ENCODE results near the gene YIPF2. TPM values are rescaled to one million over a fixed set of nuclear protein-coding genes. Genes with fewer than 3 reads are reported as not detected.
A peak's percentile ranks its signal among the peaks of the same experiment; 100 is the strongest.

Gene YIPF2
- total RNA-seq (2012; rRNA removed) (53.6 and 61.5 TPM in 2 replicates), polyA plus RNA-seq (2012; rRNA removed) (78.0 and 110 TPM in 2 replicates), Bru-seq, nascent RNA (percentile 58 among the genes with signal in this experiment), BruChase-seq, experiment 1, labeled RNA remaining after a 6-hour chase (percentile 72 among the genes with signal in this experiment), BruChase-seq, experiment 2, labeled RNA remaining after a 2-hour chase (percentile 63 among the genes with signal in this experiment)
- polyA plus RNA-seq (2012; cell fraction: cytosol; rRNA removed) = 74.0 and 129 TPM in 2 replicates
- polyA plus RNA-seq (2012; cell fraction: nucleus; rRNA removed; ENCODE audit: low replicate concordance) = 108 and 239 TPM in 2 replicates
- long read RNA-seq, transcript YIPF2-201 (10 exons, 2,087 nt) = major isoform, 20 of 64 reads
- long read RNA-seq, transcript YIPF2-204 (10 exons, 1,550 nt) = minor isoform, 13 of 64 reads
- long read RNA-seq, partial matches to known transcripts = 2 of 64 reads
- long read RNA-seq, other reads (novel, unspliced or antisense) = 28 of 64 reads

DNA sequence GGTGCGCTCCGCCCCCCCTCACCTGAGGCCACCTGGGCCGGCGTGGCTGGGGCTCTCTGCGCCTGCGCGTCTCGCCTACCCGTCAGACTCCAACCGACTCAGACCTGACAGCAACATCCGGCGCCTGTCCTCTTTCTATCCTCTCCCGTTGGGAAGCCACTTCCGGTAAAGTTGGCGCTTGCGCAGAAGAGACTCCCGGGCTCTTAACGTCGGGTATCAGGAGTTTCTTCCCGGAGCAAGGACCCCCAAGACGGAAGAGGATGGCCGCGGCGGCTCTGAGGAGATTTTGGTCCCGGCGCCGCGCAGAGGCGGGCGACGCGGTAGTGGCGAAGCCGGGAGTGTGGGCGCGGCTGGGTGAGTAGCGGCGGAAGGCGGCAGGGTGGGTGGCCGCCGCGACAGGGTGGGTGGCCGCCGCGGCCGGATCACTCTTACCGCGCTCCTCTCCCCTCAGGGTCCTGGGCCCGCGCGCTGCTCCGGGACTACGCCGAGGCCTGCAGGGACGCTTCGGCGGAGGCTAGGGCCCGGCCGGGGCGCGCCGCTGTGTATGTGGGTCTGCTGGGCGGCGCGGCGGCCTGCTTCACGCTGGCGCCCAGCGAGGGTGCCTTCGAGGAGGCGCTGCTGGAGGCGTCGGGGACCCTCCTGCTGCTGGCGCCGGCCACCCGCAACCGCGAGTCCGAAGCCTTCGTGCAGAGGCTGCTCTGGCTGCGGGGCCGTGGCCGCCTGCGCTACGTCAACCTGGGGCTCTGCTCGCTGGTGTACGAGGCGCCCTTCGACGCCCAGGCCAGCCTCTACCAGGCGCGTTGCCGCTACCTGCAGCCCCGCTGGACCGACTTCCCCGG is at the start of gene YIPF2, which contains the start of gene TIMM29:
YIPF2 (minus strand) TSS at position 77 of the 839 bp plus-strand sequence. CDS start 229 bp downstream, outside the sequence.
TIMM29 (plus strand) TSS at position 249 of the 839 bp plus-strand sequence; CDS start at position 261, 12 bp downstream.
- in situ Hi-C loops (cut with MboI; ENCODE audit: low sequenced_read_pairs) = no loop called here
- H3K18ac ChIP-seq (ENCODE audit: low read depth, low read length) = peak within 1 kb of the TSS; percentile 40
- TF ChIP-seq MAZ (IDR thresholded peaks at IDR 0.05; ENCODE audit: borderline replicate concordance, low read depth, low read length) (peak; percentile 60; the same call in 1 of the 2 replicates), SMC3 (IDR thresholded peaks at IDR 0.05; ENCODE audit: low read depth, low read length) (no peak), RFX5 (IDR thresholded peaks at IDR 0.05; ENCODE audit: low read depth, low read length) (no peak), MAFK (IDR thresholded peaks at IDR 0.05; ENCODE audit: low read depth, low read length) (no peak), CHD1 (IDR thresholded peaks at IDR 0.05; ENCODE audit: low read depth, low read length) (no peak), BHLHE40 (IDR thresholded peaks at IDR 0.05; ENCODE audit: low read depth, low read length) (0 out of 2 replicates have a peak, but pooled peaks have one; percentile 2), POLR2A (IDR thresholded peaks at IDR 0.05; ENCODE audit: low read depth, low read length) (peak; percentile 72), RAD21 (IDR thresholded peaks at IDR 0.05; ENCODE audit: low read length) (no peak), RCOR1 (IDR thresholded peaks at IDR 0.05; ENCODE audit: insufficient replicate concordance, low read length) (no peak), FOS (IDR thresholded peaks at IDR 0.05; ENCODE audit: low read depth, low read length) (no peak), NFE2L2 (IDR thresholded peaks at IDR 0.05; ENCODE audit: low read depth, low read length) (no peak), MXI1 (IDR thresholded peaks at IDR 0.05; ENCODE audit: borderline replicate concordance, low read depth, low read length) (peak; percentile 48; the same call in 1 of the 2 replicates)
- TF ChIP-seq, protein P1, sequence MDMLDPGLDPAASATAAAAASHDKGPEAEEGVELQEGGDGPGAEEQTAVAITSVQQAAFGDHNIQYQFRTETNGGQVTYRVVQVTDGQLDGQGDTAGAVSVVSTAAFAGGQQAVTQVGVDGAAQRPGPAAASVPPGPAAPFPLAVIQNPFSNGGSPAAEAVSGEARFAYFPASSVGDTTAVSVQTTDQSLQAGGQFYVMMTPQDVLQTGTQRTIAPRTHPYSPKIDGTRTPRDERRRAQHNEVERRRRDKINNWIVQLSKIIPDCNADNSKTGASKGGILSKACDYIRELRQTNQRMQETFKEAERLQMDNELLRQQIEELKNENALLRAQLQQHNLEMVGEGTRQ (IDR thresholded peaks at IDR 0.05; ENCODE audit: low read depth, low read length) = no peak; the same call in 1 of the 2 replicates
- TF ChIP-seq, protein P2, sequence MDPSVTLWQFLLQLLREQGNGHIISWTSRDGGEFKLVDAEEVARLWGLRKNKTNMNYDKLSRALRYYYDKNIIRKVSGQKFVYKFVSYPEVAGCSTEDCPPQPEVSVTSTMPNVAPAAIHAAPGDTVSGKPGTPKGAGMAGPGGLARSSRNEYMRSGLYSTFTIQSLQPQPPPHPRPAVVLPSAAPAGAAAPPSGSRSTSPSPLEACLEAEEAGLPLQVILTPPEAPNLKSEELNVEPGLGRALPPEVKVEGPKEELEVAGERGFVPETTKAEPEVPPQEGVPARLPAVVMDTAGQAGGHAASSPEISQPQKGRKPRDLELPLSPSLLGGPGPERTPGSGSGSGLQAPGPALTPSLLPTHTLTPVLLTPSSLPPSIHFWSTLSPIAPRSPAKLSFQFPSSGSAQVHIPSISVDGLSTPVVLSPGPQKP (IDR thresholded peaks at IDR 0.05; ENCODE audit: borderline replicate concordance, low read depth, low read length) = no peak

More for the DNA sequence above, at the start of gene YIPF2, which contains the start of gene TIMM29:
- Histone ChIP-seq H3K9me3 (ENCODE audit: control insufficient read depth, insufficient read depth, low read length) (no peaks in the 10 kb centered on the region), H3K14ac (replicated peaks; ENCODE audit: low read depth, low read length) (peak within 1 kb of the TSS; percentile 95), H2AK5ac (ENCODE audit: low read depth, low read length) (peak within 1 kb of the TSS; percentile 99), H4K8ac (ENCODE audit: low read depth in 2 of 2, low read length in 2 of 2) (peak within 1 kb of the TSS; percentile 96 to 100), H3K4ac (ENCODE audit: low read depth, low read length) (peak within 1 kb of the TSS; percentile 98), H3K4me3 (ENCODE audit: insufficient read depth, low read depth, low read length) (peak within 1 kb of the TSS; percentile 86), H3K4me2 (ENCODE audit: low read depth, low read length) (peak within 1 kb of the TSS; percentile 99), H2BK120ac (ENCODE audit: low read depth, low read length) (peak within 1 kb of the TSS; percentile 67), H3K4me1 (ENCODE audit: control insufficient read depth, insufficient read depth, low read length) (peaks cover 12% of the 10 kb centered on the region), H2BK15ac (ENCODE audit: low read depth, low read length) (peak within 1 kb of the TSS; percentile 5; the same call in 1 of the 3 replicates), H4K20me1 (ENCODE audit: insufficient read depth, low read length) (peaks cover 6% of the 10 kb centered on the region), H3K9ac (ENCODE audit: low read depth, low read length) (peak within 1 kb of the TSS; percentile 80), H2AFZ (replicated peaks; ENCODE audit: low read length, poor library complexity) (peak within 1 kb of the TSS; percentile 96), H3K27ac (ENCODE audit: insufficient read depth, low read length) (peak within 1 kb of the TSS; percentile 68), H2BK20ac (ENCODE audit: low read depth, low read length) (no peak within 1 kb of the TSS; the same call in none of the 2 replicates), H3K36me3 (ENCODE audit: control insufficient read depth, insufficient read depth, low read length) (peaks cover 24% of the 10 kb centered on the region), H3K79me1 (ENCODE audit: low read depth in 1 of 2, low read length in 2 of 2) (peaks cover 15 to 52% of the 10 kb centered on the region in 2 experiments), H3K9me1 (ENCODE audit: insufficient read depth, low read length) (peaks cover 9% of the 10 kb centered on the region), H4K91ac (ENCODE audit: insufficient read depth, low read depth, low read length) (peak within 1 kb of the TSS; percentile 95), H3K56ac (ENCODE audit: extremely low read depth, insufficient read depth, low read length) (peak within 1 kb of the TSS; percentile 54), H2AK9ac (replicated peaks; ENCODE audit: low read depth, low read length, poor library complexity) (peak within 1 kb of the TSS; percentile 97), H3K27me3 (ENCODE audit: control insufficient read depth, insufficient read depth, low read length) (no peaks in the 10 kb centered on the region), H4K5ac (ENCODE audit: low read depth, low read length) (peak within 1 kb of the TSS; percentile 98), H2BK5ac (ENCODE audit: low read depth, low read length, poor library complexity, severe bottlenecking) (peak within 1 kb of the TSS; percentile 71), H3K23ac (ENCODE audit: low read depth, low read length) (peak within 1 kb of the TSS; percentile 87)
- 2% methylated on average over 41 of the region's 96 CpGs; no CpG with 5 or more reads in 1 of the 2 experiments for WGBS, 2 experiments (ENCODE audit: extremely low coverage in 2 of 2, insufficient read length in 1 of 2)
- dilution Hi-C loops (cut with HindIII; ENCODE audit: low sequenced_read_pairs, unreplicated experiment) = no loop called here
- BruUV-seq (replicated peaks) = no TSS peak
- CTCF ChIA-PET = no interaction called here
- POLR2A ChIA-PET (ENCODE audit: unreplicated experiment) = no interaction called here
- peak; percentile 90 for ATAC-seq (ENCODE audit: low read depth)
- DNase-seq = peak; percentile 98
- intact Hi-C loops (cut with micrococcal nuclease) = loop anchor here (5.0 kb wide), 1 partner anchor 56 kb away; the partner anchor contains the start of gene CARM1
